Stomach (tissue), 9 donors: ENCODE measurements around the gene NEK7. TPM values are rescaled to one million over a fixed set of nuclear protein-coding genes. Genes with fewer than 3 reads are reported as not detected.

Source experiments
- DNase-seq, 2 donors: peaks; one replicate each; pipeline versions ENCODE4 v3.0.0 to v3.0.0-alpha.2; 2013 to 2019
- H3K27ac ChIP-seq, 5 donors: fragments of 200-600 bp in 4 of 5; sonication (generic) in 4 of 5; one replicate each; pipeline ENCODE4 v1.5.1; 2013 to 2019; ENCODE audit warnings: mild to moderate bottlenecking in 1 of 5, moderate library complexity in 1 of 5
- H3K27me3 ChIP-seq, 3 donors: fragments of 200-600 bp; sonication (generic); one replicate each; pipeline ENCODE4 v1.5.1; 2017 to 2019; ENCODE audit warnings: mixed run types in 1 of 3
- H3K36me3 ChIP-seq, 4 donors: fragments of 200-600 bp; sonication (generic); 1 replicate in 3 of 4; 2 replicates in 1 of 4; pipeline ENCODE4 v1.5.1; 2016 to 2019
- H3K4me1 ChIP-seq, 4 donors: fragments of 200-600 bp; sonication (generic); one replicate each; pipeline ENCODE4 v1.5.1; 2016 to 2019
- H3K4me3 ChIP-seq, 4 donors: fragments of 200-600 bp; sonication (generic) in 3 of 4; one replicate each; pipeline ENCODE4 v1.5.1; 2016 to 2019; ENCODE audit warnings: mild to moderate bottlenecking in 1 of 4
- H3K9me3 ChIP-seq, 4 donors: fragments of 200-600 bp; sonication (generic); one replicate each; pipeline ENCODE4 v1.5.1; 2016 to 2019
- EP300 ChIP-seq: sonication (generic); formaldehyde crosslinking; IDR thresholded peaks from one replicate; pipeline ENCODE4 v1.6.1; 2017; ENCODE audit warnings: antibody characterized with exemption
- POLR2A ChIP-seq, 4 donors: fragments of 450-650 bp; IDR thresholded peaks; one replicate each; pipeline ENCODE4 v1.6.1; 2016; ENCODE audit warnings: antibody characterized with exemption in 4 of 4, control low read depth in 2 of 4, mild to moderate bottlenecking in 1 of 4, moderate library complexity in 1 of 4
- POLR2AphosphoS5 ChIP-seq, 3 donors: sonication (generic); formaldehyde crosslinking; IDR thresholded peaks; one replicate each; pipeline ENCODE4 v1.6.1; 2016; ENCODE audit warnings: antibody characterized with exemption in 3 of 3
- WGBS, 5 donors: extraction: QIAGEN DNeasy Blood & Tissue Kit in 3 of 5; methylation state at CpG; one replicate each; pipeline versions ENCODE4 v1.1.5 to v1.1.7; 2013 to 2018; 5-methylcytosine and 5-hydroxymethylcytosine counted together
- intact Hi-C: fragments of 100-400 bp; cut with DNase I; formaldehyde crosslinking; loops from one replicate; pipeline ENCODE4 v1.15.1; 2023; ENCODE audit warnings: low total_unique reads
- polyA plus RNA-seq, 3 donors: library from polyadenylated mRNA; stranded (reverse); fragments of 200-250 nt; gene quantifications; one replicate each; pipeline ENCODE4 v1.2.3, GENCODE V29; 2013
- total RNA-seq, 5 donors: library from RNA; depleted of rRNA; stranded (reverse); fragments of >200 nt; gene quantifications; one replicate each; pipeline versions ENCODE4 v1.1.0 to v1.2.3, GENCODE V29; 2014 to 2016
- TF ChIP-seq, protein P1 (sequence below), 7 experiments: fragments of 450-650 bp in 4 of 7; fragments of 200-600 bp in 3 of 7; sonication (generic) in 3 of 7; IDR thresholded peaks; one replicate each; pipeline ENCODE4 v1.5.1; 2016 to 2019; ENCODE audit warnings: antibody characterized with exemption in 7 of 7, control low read depth in 2 of 7, mild to moderate bottlenecking in 1 of 7
- donor health status: healthy with polysubstance abuse.
- donor health status: Bipolar disorder and iron deficiency.
- donor health status: healthy.

Gene NEK7
- total and polyA plus RNA-seq, 8 donors: 13.2 to 116 (median 35.4) TPM

DNA sequence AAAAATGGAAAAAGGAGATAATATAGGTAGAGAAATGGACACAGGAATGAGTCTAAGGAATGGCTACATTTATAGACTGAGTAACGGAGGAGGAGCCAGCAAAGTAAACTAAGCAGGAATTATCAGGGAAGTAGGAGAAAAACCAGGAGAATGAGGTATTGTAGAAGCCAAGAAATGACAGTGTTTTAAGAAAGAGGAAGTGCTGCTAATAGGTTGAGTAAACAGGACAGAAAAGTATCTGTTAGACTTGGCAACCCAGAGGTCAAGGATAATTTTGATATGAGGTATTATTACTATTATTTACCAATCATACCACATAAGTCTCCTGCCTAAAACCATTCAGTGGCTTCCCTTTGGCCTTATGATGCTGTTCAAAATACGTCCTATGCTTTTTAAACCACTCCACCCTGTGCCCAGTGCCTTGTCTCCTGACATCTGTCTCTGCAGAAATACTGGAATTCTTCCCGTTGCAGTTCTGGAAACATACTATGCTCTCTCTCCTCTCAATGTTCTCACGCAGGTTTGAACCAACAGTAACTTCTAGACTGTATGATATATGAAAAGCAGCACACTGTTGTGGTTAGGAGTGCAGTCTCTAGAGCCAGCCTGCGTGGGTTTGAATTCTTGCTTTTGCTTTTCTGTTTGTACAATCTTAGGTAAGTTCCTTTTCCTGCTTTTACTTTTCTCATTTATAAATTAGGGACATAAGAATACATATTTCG lies 24.6 kb upstream of the NEK7 start:
- Histone ChIP-seq H3K4me3 (no peak overlapping the region), H3K27me3 (no peaks in the 10 kb centered on the region), H3K36me3 (no peaks in the 10 kb centered on the region), H3K27ac (no peak overlapping the region), H3K9me3 (no peaks in the 10 kb centered on the region), H3K4me1 (no peaks in the 10 kb centered on the region)
- TF ChIP-seq, protein P1, sequence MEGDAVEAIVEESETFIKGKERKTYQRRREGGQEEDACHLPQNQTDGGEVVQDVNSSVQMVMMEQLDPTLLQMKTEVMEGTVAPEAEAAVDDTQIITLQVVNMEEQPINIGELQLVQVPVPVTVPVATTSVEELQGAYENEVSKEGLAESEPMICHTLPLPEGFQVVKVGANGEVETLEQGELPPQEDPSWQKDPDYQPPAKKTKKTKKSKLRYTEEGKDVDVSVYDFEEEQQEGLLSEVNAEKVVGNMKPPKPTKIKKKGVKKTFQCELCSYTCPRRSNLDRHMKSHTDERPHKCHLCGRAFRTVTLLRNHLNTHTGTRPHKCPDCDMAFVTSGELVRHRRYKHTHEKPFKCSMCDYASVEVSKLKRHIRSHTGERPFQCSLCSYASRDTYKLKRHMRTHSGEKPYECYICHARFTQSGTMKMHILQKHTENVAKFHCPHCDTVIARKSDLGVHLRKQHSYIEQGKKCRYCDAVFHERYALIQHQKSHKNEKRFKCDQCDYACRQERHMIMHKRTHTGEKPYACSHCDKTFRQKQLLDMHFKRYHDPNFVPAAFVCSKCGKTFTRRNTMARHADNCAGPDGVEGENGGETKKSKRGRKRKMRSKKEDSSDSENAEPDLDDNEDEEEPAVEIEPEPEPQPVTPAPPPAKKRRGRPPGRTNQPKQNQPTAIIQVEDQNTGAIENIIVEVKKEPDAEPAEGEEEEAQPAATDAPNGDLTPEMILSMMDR (IDR thresholded peaks at IDR 0.05): no peak
- TF ChIP-seq POLR2AphosphoS5 (IDR thresholded peaks at IDR 0.05) (no peak), EP300 (no peak), POLR2A (IDR thresholded peaks at IDR 0.05) (no peak)
- DNase-seq: no peak
- intact Hi-C loops: no loop called here
- 73 to 84% (median 79%) methylated on average over 6 of the region's 6 CpGs for WGBS, 5 donors

DNA sequence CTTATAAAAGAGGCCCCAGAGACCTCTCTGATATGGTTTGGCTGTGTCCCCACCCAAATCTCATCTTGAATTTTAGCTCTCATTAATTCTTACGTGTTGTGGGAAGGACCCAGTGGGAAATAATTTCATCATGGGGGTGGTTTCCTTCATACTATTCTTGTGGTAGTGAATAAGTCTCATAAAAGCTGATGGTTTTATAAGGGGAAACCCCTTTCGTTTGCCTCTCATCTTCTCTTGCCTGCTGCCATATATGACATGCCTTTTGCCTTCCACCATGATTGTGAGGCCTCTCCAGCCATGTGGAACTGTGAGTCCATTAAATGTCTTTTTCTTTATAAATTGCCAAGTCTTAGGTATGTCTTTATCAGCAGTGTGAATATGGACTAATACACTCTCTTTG lies 22.5 kb upstream of the NEK7 start:
- no peak overlapping the region for H3K27ac ChIP-seq
- no peaks in the 10 kb centered on the region for H3K27me3 ChIP-seq
- no peaks in the 10 kb centered on the region for H3K9me3 ChIP-seq
- 67 to 85% (median 78%) methylated on average over 2 of the region's 2 CpGs for WGBS, 5 donors
- DNase-seq: no peak
- H3K4me3 ChIP-seq: no peak overlapping the region
- no peaks in the 10 kb centered on the region for H3K4me1 ChIP-seq
- TF ChIP-seq POLR2A (IDR thresholded peaks at IDR 0.05) (no peak), EP300 (no peak)
- H3K36me3 ChIP-seq: no peaks in the 10 kb centered on the region
- intact Hi-C loops: no loop called here

DNA sequence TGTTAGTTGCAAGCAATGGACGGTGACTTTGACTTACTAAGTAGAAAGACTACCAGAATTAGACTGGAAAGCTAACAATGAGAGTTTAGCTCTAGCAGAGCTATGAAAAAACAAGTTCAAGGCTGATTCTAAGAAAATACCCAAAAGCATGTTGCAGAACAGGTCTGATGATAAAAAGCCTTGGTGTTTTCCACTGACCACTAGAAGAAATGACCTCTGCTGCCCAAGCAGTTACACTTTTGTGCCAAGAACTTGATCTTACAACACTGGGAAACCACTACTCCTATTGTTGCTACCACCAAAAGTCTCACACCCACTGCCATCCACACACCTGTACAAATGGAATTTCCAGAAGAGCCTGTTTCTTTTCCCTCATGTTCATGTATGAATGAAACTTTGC lies 21.4 kb upstream of the NEK7 start:
- H3K27ac ChIP-seq: no peak overlapping the region
- no peak for DNase-seq
- H3K9me3 ChIP-seq: no peaks in the 10 kb centered on the region
- TF ChIP-seq POLR2AphosphoS5 (IDR thresholded peaks at IDR 0.05): no peak
- TF ChIP-seq, protein P1 (IDR thresholded peaks at IDR 0.05): no peak
- no peak for TF ChIP-seq EP300
- TF ChIP-seq POLR2A (IDR thresholded peaks at IDR 0.05): no peak
- intact Hi-C loops: no loop called here
- no peaks in the 10 kb centered on the region for H3K36me3 ChIP-seq
- no peaks in the 10 kb centered on the region for H3K27me3 ChIP-seq
- 72 to 85% (median 75%) methylated on average over 1 of the region's 1 CpG for WGBS, 5 donors
- H3K4me1 ChIP-seq: no peaks in the 10 kb centered on the region
- H3K4me3 ChIP-seq: no peak overlapping the region

DNA sequence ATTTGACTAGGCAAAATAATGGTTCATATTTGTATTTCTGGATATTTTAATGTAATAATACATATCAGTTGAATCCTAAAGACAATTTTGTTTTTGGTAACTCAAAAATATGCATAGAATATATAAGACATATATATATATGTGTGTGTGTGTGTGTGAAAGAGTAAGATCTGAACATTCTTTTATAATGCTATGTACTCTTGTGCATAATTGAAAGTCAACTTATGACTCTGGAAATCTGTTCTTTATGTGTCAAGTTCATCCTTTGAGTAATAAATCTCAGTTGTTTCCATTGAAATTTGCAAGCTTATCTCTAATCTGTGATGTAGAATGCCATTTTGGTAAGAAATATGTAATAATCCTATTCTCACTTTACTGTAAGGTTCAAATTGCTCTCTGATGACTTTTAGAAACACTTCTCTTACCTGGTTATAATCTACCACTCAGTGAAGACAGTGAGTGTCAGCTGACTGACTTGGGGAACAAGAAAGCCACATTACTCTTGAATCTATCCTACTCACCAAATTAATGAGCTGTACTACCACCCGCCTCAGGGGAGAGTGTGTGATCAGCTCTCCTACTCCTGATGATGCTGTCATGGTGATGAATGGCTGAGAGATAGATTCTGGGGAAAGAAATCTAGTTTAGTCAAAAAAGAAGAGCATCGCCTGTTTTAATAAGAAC lies 15.0 kb upstream of the NEK7 start:
- no peaks in the 10 kb centered on the region for H3K27me3 ChIP-seq
- H3K9me3 ChIP-seq: no peaks in the 10 kb centered on the region
- 87 to 98% (median 96%) methylated on average over 2 of the region's 2 CpGs for WGBS, 5 donors
- TF ChIP-seq POLR2AphosphoS5 (IDR thresholded peaks at IDR 0.05): no peak
- no peak for TF ChIP-seq EP300
- TF ChIP-seq POLR2A (IDR thresholded peaks at IDR 0.05): no peak
- TF ChIP-seq, protein P1 (IDR thresholded peaks at IDR 0.05): no peak
- intact Hi-C loops: no loop called here
- H3K27ac ChIP-seq: no peak overlapping the region
- no peak for DNase-seq
- H3K4me3 ChIP-seq: no peak overlapping the region
- no peaks in the 10 kb centered on the region for H3K4me1 ChIP-seq
- H3K36me3 ChIP-seq: no peaks in the 10 kb centered on the region

DNA sequence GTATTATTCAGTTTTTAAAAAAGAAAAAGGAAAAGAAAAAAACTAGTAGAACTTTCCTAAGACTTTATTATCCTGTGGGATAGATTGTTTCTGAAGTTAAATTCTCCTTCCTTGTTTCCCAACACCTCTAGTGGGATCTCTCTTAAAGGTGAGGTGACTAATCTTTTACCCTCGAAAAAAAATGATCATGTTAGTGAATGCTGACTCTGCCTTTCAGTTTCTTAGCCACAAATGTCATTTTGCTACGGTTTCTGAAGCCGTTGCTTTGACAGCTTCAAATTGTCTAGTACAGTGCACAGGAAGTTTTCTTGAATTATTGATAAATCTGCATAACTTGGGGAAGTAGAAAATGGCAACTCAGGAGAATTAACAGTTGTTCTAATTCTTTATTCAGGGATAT lies 13.0 kb upstream of the NEK7 start:
- no peaks in the 10 kb centered on the region for H3K4me1 ChIP-seq
- no peak overlapping the region for H3K4me3 ChIP-seq
- intact Hi-C loops: no loop called here
- TF ChIP-seq POLR2A (IDR thresholded peaks at IDR 0.05): no peak
- no peak for TF ChIP-seq POLR2AphosphoS5 (IDR thresholded peaks at IDR 0.05)
- TF ChIP-seq, protein P1 (IDR thresholded peaks at IDR 0.05): no peak
- no peak for TF ChIP-seq EP300
- no peaks in the 10 kb centered on the region for H3K36me3 ChIP-seq
- H3K27ac ChIP-seq: no peak overlapping the region
- DNase-seq: no peak
- no peaks in the 10 kb centered on the region for H3K27me3 ChIP-seq
- H3K9me3 ChIP-seq: no peaks in the 10 kb centered on the region
- 53 to 70% (median 56%) methylated on average over 3 of the region's 3 CpGs for WGBS, 5 donors
